GM21825 (cell line): ENCODE results near the gene DPYSL4.

Experiments
- ATAC-seq: cut with Tn5 transposase; IDR thresholded peaks from one replicate; pipeline ENCODE4 v1.9.1; 2021; ENCODE audit warnings: mild to moderate bottlenecking, moderate library complexity; ENCODE audit not compliant: unreplicated experiment

The DPYSL4 gene

DNA sequence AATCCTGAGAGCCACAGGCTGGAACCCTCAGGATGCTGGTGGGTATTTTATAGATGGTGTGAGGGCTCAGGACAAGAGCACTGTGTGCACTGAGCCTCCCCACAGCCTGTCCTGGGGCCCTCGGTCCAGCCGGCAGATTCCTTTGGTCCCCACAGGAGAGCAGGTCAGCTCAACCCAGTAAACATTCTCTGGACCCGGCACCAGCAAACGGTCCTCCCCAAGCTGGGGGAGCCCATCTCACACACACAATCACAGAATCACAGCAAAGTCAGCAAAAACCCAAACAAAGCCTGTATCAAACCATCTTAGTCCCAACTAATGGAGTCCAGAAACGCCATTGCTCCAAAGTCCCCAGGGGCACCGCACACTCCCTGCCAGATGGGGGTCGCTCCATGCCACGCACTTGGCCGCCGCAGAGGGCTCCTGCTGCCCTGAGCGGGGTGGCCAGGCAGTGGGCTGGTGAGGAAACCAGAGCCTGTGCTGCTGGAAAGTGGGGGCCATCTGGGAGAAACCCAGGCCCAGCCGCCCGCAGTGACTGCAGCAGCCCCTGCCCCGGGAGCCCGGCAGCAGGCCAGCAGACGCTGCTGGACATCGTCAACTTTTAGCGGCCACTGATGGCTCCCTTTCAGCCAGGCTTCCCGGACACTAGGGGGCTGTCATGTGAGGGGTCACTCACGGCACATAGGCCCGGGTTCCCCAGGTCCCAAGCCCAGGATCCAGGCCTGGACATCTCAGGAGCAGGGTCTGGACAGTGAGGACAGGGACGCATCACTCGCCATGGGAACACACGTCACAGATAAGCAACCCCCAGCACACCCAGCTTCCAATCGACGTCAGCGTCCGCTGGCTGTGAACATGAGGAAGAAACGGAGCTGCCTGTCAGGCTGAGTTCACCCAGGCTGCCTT, 52.6 kb downstream of the DPYSL4 start:
- ATAC-seq: no peak

DNA sequence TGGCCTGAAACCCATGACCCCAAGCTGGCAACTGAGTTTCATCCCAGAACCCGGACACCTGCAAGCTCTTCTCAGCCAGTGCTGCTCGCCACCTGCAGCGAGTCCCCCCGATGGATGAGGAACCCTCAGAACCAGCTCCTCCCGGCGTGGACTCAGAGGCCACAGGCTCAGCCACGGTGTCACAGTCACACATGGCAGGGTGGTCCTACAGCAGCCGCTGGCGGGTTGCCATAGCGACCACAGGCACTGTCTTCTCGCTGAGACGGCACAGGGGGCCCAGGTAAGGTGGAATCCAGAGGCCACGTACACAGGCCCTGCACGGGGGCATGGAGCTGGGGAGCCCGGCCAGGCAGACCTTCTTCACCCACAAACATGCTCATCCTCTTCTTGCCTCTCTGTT, 53.4 kb downstream of the DPYSL4 start:
- no peak for ATAC-seq

DNA sequence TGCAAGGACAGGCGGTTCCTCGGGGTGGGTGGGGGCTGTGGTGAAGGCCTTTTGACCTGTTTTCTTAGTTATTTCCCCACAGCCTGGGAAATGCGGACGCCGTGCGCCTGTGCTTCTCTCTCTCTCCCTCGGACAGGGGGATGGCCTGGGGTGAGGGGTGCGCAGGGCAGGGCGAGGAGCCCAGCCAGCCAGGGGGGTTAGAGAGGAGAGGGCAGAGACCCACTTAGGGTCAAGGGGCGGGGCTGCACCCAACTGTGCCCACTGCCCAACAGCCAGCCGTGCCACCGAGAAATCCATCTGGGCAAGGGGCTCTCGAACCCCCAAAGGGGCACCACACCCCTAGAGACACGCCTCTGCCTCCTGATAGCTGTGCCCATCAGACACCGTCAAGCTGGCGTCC, 53.8 kb downstream of the DPYSL4 start:
- no peak for ATAC-seq

DNA sequence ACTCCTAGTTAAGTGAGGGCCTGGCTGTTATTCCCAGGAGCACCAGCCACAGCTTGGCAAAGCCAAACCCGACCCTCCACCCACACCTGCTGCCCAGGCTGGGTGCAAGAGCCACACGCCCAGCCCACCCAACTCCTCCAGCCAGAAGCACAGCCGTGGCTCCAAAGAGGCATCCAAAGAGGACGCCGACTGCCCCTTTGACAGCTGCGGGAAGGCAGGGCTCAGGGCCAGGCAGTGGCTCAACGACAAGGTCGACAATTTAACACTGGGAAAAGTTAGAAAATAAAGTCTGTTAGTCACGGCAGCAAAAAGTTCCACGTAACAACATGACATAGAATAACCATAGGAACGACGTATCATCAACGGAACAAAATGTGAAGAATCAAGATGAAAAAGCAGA, 54.3 kb downstream of the DPYSL4 start:
- no peak for ATAC-seq

DNA sequence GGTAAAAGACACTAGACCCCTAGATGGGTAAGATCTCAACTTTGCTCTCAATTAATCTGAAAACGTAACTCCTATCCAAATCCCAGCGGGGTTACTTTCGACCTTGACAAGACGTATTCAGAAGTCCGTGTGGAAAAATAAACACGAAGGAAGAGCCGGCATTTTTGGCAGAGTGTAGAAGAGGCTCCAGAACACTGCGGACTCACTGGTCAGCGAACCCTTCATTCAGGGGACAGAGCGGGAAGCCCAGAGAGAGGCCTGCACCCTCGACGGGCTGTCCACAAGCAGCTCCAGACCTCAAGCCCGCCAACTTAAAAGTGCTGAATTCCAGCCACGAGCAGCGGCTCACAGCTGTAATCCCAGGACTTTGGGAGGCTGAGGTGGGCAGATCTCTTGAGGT, 54.7 kb downstream of the DPYSL4 start:
- ATAC-seq: no peak

DNA sequence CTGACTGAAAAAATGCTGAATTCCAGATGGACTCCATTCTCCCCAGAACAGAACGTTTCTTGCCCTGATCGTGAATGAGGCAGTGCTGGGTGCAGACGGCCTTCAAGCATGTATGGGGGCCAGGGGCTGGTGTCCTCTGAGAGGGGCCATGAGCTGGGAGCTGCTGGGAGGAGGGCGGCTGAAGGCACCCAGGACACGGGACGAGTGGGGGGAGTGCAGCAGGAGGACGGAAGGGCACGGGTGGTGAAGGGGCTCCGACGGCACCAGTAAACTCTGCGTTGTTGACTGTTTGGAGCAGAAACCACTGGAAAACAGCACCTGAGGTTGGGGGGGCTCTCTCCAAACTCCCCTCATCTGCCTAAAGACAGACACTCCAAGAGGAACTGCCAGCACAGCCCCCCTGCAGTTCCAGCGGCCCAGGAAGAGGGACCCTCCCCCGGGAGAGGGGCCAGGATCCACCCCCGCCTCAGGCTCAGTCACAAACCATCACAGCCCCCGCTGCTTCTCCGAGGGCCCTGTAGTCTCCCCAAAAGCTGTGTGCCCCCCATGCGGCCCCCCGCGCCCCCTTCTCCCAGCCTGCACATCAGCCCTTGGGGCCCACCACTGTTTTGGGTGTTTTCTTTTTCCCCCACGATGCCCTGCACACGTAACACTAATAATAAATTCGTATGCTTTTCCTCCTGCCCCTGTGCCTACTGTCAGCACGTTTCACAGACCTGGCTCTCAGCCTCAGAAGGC, 55.5 kb downstream of the DPYSL4 start:
- no peak for ATAC-seq

DNA sequence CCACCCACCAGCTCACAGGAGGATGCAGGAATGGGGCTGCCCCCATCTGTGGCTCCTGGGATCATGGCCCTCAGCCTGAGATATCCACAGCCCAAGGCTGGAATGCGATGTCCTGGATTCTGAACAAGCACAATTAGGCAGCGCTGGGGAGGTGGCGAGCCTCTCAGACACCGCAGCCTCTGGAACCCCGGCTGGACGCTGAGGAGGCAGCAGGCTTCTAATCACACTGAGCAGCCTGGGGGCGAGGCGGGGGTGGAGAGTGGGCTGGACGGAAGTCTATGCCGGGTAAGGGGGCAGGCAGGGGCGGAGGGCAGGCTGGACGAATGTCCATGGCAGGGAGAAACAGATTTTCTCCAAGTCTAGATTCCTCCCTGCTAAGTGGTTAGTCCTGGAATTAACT, 56.4 kb downstream of the DPYSL4 start:
- no peak for ATAC-seq

DNA sequence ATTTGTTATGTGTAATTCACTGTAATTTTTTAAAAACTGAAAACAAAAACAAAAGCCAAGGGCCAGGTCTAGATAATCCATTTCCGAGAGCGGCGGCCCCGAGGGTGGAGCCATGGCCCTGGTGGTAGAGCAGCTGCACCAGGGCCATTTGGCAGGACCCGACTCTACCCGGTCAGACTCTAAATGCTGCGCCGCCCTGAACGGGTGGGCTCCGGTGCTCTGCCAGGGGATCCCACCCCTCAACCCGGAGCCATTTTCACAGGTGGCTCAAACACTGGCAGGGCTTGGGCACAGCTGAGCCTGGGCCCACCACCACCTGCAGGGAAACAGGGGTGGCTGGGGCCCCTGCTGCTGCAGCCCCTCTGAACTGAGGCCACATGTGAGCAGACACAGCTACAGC, 56.9 kb downstream of the DPYSL4 start:
- no peak for ATAC-seq

DNA sequence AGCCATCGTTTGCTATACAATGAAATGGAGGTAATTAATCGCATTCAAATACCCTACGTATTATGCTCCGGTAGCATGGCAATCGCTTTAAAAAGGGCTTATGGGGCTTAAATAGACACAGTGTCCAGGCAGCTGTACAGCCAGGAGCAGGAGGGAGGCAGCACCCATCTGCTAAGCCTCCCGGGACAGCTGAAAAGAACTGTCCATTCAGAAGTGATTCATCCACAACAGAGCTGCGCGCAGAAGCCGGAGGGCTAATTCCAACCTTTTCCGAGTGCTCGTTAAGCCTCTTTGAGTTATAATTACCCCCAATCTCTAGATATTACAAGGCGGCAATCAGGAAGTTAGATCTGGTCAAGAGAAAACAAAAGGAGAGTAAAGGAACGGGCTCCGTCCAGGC, 58.3 kb downstream of the DPYSL4 start:
- ATAC-seq: no peak

DNA sequence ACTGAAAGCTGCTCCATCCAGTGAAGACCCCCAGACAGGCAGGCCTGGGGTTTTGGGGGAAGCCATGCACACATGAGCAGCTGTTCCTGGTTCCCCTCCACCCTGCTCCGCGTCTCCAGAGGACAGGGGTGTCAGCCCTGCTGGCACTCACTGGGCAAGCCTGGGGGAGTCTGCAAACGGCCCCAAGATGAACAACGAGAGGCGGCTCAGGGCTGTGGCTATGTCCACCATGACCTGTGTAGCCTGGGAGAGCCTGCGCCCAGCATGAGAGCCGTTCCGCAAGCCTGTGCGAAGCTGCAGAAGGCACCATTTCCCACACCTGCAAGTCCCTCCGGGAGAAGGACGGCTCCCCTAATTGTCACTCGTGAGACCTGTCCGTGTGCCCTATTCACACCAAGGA, 59.5 kb downstream of the DPYSL4 start:
- no peak for ATAC-seq

DNA sequence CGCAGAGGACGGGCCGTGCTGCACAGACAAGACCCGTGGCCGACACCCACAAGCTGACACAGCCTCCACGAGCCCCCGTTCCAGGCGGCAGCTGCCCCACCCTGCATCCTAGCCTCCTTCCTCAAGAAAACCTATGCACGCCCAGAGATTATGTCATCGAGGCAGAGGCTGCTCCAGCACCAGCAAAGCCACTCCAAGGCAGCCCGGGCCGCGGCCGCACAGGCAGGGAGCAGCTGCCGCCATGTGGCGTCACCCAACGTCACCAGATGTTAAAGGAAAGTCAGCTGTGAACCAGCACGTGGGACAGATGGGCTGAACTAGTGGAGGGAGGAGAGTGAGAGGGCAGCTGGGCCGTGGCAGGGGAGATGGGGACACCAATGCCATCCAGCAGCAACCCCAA, 61.2 kb downstream of the DPYSL4 start:
- ATAC-seq: no peak

DNA sequence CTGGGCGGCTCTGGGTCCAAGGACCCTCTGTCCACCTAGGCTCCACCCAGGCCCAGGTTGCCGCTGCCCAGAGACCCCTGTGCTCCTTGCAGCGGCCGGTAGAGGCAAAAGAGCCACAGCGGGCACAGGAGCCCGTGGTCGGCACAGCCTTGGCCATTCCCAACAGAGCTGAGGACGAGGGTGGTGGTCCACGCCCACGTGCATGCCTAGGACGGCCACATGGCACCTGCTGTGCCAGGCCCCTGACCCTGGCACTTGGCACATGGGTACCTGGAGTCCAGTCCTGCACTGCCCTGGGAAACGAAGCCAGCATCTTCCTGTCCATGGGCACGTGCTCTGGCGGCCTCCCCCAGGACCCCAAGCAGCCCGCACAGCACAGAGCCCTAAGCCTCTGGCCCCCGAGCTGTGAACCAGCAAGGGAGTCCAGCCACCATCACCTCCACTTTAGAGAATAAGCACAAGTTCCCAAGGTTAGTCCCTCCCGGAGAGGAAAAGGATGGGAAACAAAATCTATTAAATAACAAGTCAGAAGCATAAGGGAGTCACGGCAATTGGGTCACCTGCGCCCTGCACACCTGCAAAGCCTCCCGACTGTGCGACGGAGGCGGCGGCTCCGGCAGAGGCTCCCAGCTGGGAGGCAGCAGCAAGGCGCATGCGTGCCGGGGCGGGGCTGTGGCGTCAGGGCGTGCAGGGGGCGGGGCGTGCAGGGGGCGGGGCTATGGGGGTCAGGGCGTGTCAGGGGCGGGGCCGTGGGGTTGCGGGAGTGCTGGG, 61.9 kb downstream of the DPYSL4 start:
- no peak for ATAC-seq

DNA sequence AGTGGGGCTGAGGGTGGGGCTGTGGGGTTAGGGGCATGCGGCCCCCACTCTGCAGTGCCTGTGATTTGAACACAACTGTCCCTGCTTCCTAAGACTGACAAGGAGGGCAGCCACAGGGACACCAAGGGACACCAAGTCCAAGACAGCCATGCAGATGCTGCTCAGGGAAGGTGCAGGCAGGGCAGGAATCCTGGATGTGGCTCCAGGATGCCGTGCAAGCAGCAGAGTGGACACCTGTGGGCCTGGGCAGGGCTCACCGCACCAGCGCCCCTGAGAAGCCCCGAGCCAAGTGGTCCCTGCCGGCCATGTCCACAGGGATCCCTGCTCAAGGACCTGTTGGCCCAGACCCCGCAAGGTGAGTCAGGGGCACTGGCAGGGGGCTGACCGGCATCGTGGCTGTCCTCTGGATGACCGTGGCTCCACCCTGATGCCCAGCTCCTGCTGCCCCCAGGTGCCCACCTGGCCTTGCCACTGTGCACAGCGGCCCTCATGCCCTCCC, 62.5 kb downstream of the DPYSL4 start:
- no peak for ATAC-seq

DNA sequence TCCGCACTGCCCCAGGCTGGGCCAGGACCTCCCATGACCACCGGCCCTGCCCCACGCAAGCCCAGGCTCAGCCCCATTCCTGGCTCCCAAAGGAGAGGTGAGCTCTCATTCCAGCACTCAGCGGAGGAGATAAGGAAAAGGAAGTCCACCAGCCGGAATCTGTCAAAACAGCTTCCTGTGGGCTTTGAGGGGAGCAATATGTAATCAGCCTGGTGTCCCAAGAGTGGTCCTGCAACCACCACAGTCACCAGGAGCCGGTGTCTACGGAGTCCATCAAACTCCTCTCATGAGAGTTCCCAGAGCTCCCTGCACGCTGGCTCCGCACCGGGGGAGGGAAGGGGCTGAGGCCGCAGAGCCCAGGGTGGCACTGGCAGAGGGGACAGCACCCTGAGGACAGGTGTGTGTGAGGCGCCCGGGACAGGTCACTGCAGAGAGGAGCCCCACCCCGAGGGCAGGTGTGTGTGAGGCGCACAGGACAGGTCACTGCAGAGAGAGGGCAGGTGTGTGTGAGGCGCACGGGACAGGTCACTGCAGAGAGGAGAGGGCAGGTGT, 63.2 kb downstream of the DPYSL4 start:
- ATAC-seq: no peak

DNA sequence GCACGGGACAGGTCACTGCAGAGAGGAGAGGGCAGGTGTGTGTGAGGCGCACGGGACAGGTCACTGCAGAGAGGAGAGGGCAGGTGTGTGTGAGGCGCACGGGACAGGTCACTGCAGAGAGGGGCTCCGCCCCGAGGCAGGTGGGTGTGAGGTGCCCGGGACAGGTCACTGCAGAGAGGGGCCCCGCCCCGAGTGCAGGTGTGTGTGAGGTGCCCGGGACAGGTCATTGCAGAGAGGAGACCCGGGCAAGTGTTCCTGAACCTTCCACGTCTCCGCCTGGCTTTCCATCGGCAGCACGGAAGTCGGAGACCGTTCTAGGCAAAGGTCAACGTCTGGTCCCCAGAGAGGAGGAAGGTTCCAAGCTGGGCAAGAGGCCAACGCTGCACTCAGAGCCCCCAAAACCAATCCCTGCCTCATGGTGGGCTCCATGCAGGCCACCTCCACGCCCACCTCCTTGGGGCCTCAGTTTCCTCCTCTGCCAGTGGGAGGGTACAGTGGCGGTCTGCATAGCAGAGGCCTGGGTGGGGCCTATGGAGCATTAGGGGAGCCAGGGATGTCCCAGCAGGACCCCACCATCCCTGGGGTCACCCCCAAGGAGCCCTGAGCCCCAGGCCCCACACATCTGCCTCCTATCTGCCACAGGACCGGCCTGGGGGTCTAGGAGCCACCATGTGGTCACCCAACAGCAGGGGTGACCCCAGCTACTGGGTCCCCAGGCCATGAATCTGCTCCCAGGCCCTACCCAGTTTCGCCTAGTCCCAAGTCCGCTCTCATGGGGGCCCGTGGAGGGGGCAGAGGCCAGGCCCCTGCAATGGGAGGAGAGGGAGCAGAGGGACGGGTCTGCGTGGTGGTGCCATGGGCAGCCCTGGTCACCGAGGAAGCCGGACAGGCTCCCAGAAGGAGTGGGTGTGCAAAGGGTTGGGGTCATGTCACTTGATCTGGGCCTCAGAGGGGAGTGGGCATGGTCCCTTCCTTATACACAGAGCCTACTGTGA, 64.0 kb downstream of the DPYSL4 start:
- no peak for ATAC-seq

DNA sequence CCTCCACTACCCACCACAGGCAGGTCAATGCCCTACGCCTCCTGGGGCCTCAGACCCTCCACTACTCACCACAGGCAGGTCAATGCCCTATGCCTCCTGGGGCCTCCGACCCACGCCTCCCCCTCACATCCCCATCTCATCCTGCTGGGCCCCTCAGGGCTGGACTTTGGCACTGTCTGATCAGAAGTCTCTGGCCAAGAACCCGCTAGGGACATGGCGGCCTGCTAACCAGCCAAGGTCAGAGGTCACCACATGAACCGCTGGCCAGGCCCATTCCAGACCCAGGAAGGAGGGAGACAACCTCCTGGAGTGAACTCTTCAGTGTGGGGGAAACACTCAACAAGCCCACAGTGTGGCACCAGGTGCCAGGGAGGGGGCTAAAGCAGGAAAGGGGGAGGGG, 65.2 kb downstream of the DPYSL4 start:
- ATAC-seq: no peak

DNA sequence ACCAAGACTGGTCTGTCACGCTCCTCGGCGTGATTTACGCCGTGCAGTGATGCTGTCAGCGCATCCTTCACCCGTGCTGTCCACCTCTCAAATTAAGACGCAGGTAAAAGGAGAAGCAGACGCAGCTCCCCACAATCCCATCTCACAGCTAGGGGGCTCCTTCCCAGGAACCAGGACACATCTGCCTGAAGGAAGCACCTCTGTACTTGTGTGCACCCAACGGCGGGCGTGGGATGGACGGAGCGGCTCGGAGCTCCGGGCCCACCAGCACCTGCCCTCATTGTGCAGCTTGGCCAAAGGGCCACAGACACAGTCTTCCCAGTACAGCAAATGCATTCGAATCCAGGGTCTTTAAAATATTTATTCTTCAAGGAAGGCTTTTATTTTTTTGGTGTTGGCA, 65.7 kb downstream of the DPYSL4 start:
- ATAC-seq: no peak

DNA sequence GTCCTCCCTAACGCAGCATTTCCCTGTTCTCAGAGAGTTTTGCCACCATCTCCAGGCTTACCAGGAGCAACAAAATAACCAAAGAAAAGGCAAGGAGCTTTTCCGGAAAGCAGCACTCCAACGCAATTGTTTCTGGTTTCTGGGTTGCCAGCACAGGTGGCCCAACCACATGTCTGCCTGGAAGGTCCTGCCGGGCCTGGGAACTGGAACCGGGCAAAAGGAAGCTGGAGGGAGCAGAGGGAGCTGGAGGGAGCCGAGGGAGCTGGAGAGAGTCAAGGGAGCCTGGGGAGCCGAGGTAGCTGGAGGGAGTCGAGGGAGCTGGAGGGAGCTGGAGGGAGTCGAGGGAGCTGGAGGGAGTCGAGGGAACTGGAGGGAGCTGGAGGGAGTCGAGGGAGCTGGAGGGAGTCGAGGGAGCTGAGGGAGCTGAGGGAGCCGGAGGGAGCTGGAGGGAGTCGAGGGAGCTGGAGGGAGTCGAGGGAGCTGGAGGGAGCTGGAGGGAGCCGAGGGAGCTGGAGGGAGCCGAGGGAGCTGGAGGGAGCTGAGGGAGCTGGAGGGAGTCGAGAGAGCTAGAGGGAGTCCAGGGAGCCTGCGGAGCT, 66.4 kb downstream of the DPYSL4 start:
- no peak for ATAC-seq

DNA sequence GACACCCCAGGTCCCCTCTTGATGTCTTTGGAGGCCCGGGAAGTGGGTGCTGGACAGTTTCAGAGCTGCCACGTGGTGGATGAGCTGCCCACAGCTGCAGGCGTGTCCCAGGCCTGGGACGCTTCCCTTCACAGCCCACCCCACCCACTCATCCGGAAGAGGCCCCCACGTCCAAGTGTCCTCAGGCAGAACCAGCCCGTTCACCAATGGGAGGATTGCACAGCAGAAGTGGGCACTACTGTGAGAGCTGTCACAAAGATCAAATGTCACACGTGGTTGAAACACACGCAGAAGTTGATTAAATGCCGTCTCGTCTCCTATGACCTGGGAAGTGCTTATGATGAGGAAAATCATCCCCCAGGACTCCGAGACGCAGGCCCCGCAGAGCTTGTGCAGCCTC, 68.1 kb downstream of the DPYSL4 start:
- ATAC-seq: no peak
